MV-4-11 (cell line): ENCODE results near the gene STIP1.
"Not testable (repeated sequence)": the region's sequence is repeated elsewhere in the genome, so short reads cannot be mapped to it uniquely, and the experiment has no call there.

Experiments used
- DNase-seq: peaks from one replicate; lab custom pipeline; 2025; lab: John Stamatoyannopoulos, UW

The STIP1 gene

DNA sequence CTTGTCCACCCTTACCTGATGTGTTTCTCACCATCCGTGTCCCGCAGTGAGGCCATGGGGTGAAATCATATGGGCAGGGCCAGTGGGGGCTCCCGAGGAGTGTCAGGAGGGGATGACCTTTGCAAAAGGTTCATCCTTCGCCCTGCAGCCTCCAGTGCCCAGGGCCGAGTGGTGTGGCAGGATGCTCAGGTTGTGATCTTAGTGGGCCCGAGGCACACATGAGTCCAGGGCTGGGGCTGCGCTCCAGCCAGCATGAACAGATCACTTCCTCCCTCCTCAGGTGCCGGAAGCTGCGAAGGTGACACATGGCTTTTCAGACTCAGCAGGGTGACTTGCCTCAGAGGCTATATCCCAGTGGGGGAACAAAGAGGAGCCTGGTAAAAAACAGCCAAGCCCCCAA is 52.1 kb downstream of the STIP1 start:
- no peak for DNase-seq

GRCh38 chr11:64238999-64239398 is 53.0 kb downstream of the STIP1 start:
- DNase-seq, result peak; percentile 91

- peak; percentile 98 for DNase-seq
These were observed 53.9 kb downstream of the STIP1 start for GRCh38 chr11:64239662-64240434.

DNA sequence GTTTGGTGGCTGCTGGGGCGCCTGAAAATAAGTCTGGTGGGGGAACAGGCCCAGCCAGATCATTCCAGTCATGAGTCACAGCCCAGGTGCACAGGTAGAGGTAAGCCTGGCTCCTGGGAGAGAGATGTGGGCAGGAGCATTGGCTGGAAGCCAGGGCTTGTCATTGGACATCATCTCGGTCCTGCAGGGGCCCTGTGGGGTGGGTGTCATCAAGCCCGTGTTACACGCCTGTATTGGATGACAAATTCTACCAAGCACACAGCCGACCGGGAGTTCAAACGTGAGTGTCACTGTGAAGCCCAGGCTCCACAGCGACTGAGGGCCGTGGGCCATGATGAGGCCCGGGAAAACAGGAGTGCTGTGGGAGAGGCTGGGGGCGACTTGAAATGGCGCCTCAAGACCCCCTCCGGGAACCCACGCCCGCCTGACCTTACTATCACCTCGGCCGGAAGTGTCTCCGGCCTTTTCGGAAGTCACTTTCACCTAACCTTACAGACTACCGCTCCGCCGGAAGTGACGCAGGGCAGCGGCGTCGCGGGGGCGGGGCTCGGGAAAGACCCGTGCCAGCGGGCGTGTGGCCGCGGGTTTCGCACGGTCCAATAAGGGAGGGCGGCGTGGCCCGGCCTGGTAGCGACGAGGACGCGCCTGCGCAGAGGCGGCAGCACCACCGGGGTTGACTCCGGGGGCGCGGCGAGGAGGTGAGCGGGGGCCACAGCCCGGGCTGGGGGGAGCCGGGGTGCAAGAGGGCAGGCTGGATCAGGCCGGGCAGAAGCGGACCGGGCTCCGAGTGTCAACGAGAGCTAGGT is 54.7 kb downstream of the STIP1 start, which contains the start of gene FKBP2:
TSS of gene FKBP2 (plus strand) at position 661 of the 806 bp plus-strand sequence. CDS start 1,293 bp downstream, outside the sequence.
- peak; percentile 96 for DNase-seq

DNA sequence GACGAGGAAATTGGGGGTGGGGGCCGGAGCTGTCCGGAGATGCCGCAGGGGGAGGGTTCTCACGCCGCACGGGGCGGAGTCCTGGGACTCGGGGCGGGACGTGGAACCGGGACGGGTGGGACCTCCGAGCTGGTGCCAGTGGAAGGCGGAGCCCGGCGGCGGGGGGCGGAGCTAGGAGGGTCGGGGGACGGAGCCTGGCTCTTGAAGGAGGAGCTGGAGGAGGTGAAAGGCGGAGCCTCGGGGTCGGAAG is 55.2 kb downstream of the STIP1 start:
- peak; percentile 97 for DNase-seq

GRCh38 chr11:64241491-64242374 is 55.8 kb downstream of the STIP1 start:
- no peak for DNase-seq

DNA sequence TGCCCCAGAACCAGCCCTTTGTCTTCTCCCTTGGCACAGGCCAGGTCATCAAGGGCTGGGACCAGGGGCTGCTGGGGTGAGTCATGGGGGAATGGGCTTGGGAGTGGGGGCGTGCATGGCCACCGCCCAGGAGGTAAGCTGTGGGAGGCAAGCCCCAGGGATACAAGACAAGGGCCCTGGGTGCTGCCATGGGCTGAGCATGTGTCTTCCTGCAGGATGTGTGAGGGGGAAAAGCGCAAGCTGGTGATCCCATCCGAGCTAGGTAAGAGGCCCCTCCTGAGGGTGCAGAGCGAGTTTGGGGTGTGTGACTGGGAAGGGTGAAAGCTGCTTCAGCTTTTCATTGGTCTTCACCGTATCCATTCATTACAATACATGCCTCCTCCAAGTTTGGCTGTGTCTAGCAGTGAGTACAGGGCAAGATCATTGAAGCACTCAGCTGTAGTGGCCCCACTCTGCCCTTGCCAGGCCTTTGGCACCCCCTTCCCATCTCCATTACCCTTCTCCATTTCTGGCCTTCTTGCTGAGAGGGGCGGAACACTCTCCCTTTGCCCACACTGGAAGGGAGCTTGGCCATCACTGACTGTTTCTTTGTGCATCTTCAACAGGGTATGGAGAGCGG is 57.4 kb downstream of the STIP1 start:
- no peak for DNase-seq

- DNase-seq, result no peak
These were observed 58.1 kb downstream of the STIP1 start for GRCh38 chr11:64244107-64244506.

DNA sequence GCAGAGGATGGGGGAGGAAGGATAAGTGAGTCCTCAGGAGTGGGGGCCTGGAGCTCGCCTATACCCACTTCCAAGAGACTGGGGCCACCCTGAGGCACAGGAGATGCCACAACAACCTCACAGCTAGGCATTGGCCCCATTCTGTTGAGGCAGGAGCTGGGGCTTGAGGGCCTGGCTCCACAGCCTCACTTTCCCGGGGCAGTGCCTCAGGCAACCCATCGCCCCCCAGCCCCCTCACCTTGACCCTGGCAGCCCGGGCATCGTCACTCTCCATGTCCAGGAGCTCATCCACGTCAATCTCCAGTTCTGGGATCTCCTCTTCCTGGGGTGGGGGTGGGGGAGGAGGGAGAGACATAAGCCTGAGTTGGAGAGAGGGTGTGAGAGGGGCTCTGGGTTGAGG is 59.0 kb downstream of the STIP1 start:
- DNase-seq, result no peak

- DNase-seq, result peak; percentile 47
These were observed 59.4 kb downstream of the STIP1 start for GRCh38 chr11:64245401-64245796.

- peak; percentile 60 for DNase-seq
These were observed 60.0 kb downstream of the STIP1 start for GRCh38 chr11:64245797-64246620.

GRCh38 chr11:64246621-64246870 is 60.6 kb downstream of the STIP1 start:
- DNase-seq, result not testable (repeated sequence)

GRCh38 chr11:64246871-64247728 is 61.1 kb downstream of the STIP1 start, which contains the start of gene PPP1R14B:
Gene PPP1R14B (minus strand): TSS chr11:64246943. CDS start chr11:64246673, 270 bp downstream.
- peak; percentile 78 for DNase-seq

DNA sequence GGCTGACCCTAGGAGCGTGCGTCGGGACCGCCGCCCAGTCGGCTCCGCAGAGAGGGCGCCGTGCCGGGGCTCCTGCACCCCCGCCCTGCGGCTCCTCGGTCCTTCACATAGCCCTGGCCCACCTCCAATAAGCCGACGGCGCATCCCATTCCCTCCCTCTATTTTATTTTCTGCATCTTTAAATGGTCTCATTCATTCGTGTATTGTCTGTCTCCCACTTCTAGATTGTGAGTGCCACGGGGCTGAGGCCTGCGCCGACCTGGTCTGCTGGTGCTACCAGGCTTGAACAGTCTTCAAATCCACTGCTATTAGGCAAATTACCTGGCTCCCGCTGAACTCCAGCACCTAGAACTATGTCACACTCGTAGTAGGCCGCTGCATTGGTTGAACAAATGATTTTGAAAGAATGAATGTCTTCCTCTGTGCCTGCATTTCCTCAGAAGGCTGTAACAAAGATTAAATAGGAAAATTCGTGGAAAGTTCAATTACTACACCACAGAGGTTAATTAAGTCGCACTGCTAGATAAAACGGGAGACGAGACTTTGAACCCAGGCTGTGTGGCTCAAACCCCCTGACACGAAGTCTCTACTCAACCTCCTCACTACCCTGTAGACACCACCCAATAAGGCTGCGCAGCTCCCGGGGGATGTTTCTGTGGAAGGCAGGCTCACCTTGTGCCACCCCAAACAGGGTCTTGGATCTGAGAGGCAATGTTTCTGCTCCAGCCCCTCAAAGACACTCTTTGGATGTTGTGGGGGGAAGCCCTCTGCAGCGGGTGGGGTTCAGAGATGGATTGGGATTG is 62.0 kb downstream of the STIP1 start:
- DNase-seq, result no peak

DNA sequence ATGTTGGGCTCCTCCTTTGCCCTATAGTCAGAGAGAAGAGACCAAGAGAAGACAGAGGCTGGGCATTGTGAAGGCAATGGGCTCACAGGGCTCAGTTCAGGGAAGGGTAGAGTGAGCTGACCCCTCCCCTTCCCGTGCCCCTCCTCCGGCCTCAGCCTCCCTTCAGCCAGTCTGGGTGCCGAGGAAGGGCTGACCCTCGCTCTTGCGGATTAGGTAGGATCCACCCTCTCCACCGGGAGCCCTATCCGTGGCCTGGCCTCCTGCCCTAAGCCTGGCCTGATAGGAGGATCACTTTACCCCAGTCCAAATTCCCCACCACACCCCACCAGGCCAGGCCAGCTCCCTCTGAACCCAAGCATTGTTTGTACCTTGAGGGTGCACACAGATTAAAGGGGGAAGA is 62.6 kb downstream of the STIP1 start:
- no peak for DNase-seq

DNA sequence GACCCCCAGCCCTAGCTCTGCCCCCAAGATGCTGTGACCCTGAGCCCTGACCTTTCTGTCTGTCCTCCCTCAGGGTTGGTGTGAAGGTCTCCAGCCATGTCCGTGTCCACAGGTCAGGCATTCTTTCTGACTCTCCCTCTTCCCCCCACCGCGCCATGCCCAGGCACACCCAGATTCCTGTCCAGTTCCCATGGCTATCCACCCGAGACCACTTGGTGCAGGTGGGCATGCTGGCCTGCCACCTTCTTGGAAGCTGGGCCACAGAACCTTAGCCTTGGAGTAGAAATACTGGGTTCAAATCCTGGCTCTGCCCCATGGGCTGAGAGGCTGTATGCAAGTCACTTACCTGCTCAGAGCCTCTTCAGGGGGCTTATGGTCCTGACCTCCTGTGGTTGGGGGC is 63.1 kb downstream of the STIP1 start:
- no peak for DNase-seq

GRCh38 chr11:64249563-64250414 is 63.8 kb downstream of the STIP1 start:
- DNase-seq, result peak; percentile 20

DNA sequence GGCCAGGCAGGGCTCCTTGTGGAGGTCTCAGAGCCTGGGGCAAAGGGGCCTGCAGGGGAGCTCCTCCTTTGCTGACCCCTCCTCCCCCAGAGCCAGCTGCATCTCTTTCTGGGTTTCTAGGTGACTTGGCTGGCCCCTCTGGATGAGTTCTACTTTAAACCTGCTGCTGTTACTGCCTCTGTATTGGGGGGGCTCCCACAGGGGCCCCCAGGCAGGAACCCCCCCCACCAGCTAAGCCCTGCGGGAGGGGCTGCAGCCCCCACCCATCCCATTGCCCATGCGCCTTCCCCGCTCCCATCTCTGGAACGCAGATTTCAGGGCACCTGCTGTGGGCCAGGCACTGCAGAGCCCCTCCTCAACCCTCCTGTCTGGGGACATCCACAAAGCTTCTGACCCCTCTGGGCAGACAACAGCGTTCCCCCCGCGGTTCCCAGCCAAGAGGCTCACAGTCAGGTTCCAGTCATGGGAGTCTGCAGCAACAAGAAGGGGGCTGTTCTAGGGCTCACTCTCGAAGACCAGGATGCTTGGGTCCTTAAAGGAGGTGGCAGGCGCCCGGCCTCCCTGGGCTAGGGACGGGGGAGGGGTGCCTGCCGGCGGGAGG is 64.5 kb downstream of the STIP1 start:
- no peak for DNase-seq
